HCT116 (cell line): ENCODE results near the gene TTC8.

Source experiments
- CTCF ChIP-seq, 3 experiments: fragments of 200-600 bp in 1 of 3; sonication (generic) in 1 of 3; IDR thresholded peaks in 2 of 3; conservative IDR thresholded peaks in 1 of 3; 2 replicates each; pipeline ENCODE4 v1.5.1; 2012 to 2017; ENCODE audit warnings: low read depth in 2 of 3, low read length in 2 of 3, antibody characterized with exemption in 1 of 3, borderline replicate concordance in 1 of 3, control low read depth in 1 of 3, mild to moderate bottlenecking in 1 of 3, mixed read lengths in 1 of 3, mixed run types in 1 of 3, moderate library complexity in 1 of 3; ENCODE audit not compliant: insufficient read depth in 1 of 3
- EZH2 ChIP-seq: fragments of 200-600 bp; sonication (generic); IDR thresholded peaks from 2 replicates; pipeline ENCODE4 v1.6.1; 2017; ENCODE audit warnings: antibody characterized with exemption, mixed run types
- EZH2phosphoT487 ChIP-seq: fragments of 200-600 bp; IDR thresholded peaks from 2 replicates; pipeline ENCODE4 v1.6.1; 2018; ENCODE audit warnings: antibody characterized with exemption, borderline replicate concordance
- POLR2A ChIP-seq: IDR thresholded peaks from 2 replicates; pipeline ENCODE4 v1.7.0; 2011; ENCODE audit warnings: borderline replicate concordance; ENCODE audit not compliant: insufficient read depth, insufficient read length; ENCODE audit errors: extremely low read depth
- SIN3A ChIP-seq: IDR thresholded peaks from 2 replicates; pipeline ENCODE4 v1.6.1; 2012; ENCODE audit warnings: low read depth
- SP1 ChIP-seq: IDR thresholded peaks from 2 replicates; pipeline ENCODE4 v1.6.1; 2012; ENCODE audit warnings: low read depth
- YY1 ChIP-seq: IDR thresholded peaks from 2 replicates; pipeline ENCODE4 v1.6.1; 2011; ENCODE audit warnings: low read length, low read depth, moderate library complexity, mild to moderate bottlenecking; ENCODE audit not compliant: insufficient replicate concordance; ENCODE audit errors: extremely low read depth

- TF ChIP-seq CTCF (IDR thresholded peaks at IDR 0.05 in 2 of 3, conservative IDR thresholded peaks at IDR 0.05 in 1 of 3; ENCODE audit: borderline replicate concordance in 1 of 3, insufficient read depth in 1 of 3, low read depth in 2 of 3, low read length in 2 of 3) (no peak), POLR2A (no peak), EZH2 (no peak), EZH2phosphoT487 (no peak), YY1 (no peak), SP1 (no peak), SIN3A (no peak)
Observed at GRCh38 chr14:88821378-88821777, 3.1 kb upstream of the TTC8 start.
